K562 (cell line): ENCODE data around the gene PDLIM5.

ENCODE experiments used
- CHD1 ChIP-seq: fragments of 200-600 bp; sonication (generic); IDR thresholded peaks from one replicate; pipeline ENCODE4 v1.6.1; 2012; ENCODE audit warnings: mild to moderate bottlenecking, moderate library complexity, low read length, inconsistent platforms
- EZH2 ChIP-seq: IDR thresholded peaks from 2 replicates; pipeline ENCODE4 v1.6.1; 2012; ENCODE audit warnings: low read depth, mild to moderate bottlenecking, inconsistent platforms, low read length, borderline replicate concordance
- GABPA ChIP-seq: fragments of 200-800 bp; sonication (Bioruptor generic); conservative IDR thresholded peaks from 2 replicates; pipeline ENCODE4 v1.6.1; 2016; ENCODE audit warnings: low read depth, missing genetic modification characterization, missing compliant biosample characterization
- HDAC2 ChIP-seq: fragments of 450-650 bp; IDR thresholded peaks from 2 replicates; pipeline ENCODE4 v1.6.1; 2016; ENCODE audit warnings: mild to moderate bottlenecking
- HLTF ChIP-seq: fragments of 450-650 bp; IDR thresholded peaks from 2 replicates; pipeline ENCODE4 v1.6.1; 2016
- MTA1 ChIP-seq: fragments of 450-650 bp; IDR thresholded peaks from 2 replicates; pipeline ENCODE4 v1.6.1; 2017; ENCODE audit warnings: borderline replicate concordance
- MXI1 ChIP-seq: IDR thresholded peaks from 2 replicates; pipeline ENCODE4 v1.6.1; 2011; ENCODE audit warnings: low read depth, mild to moderate bottlenecking, improper control_type of control experiment, low read length
- ZNF274 ChIP-seq: IDR thresholded peaks from 2 replicates; pipeline ENCODE4 v1.6.1; 2011; ENCODE audit warnings: low read depth, mild to moderate bottlenecking, low read length, moderate library complexity, borderline replicate concordance
- TF ChIP-seq, protein P1 (sequence below), 2 experiments: IDR thresholded peaks; 2 replicates each; pipeline ENCODE4 v1.6.1; 2011; ENCODE audit warnings: borderline replicate concordance in 1 of 2, control low read depth in 1 of 2, low read depth in 1 of 2, low read length in 1 of 2, mild to moderate bottlenecking in 1 of 2, mixed read lengths in 1 of 2, moderate library complexity in 1 of 2; ENCODE audit not compliant: insufficient read depth in 1 of 2, insufficient read length in 1 of 2, poor library complexity in 1 of 2, severe bottlenecking in 1 of 2; ENCODE audit errors: extremely low read depth in 1 of 2
- TF ChIP-seq, protein P2 (sequence below): sonication (generic); formaldehyde crosslinking; IDR thresholded peaks from 2 replicates; pipeline ENCODE4 v1.4.0; 2020; ENCODE audit warnings: mild to moderate bottlenecking, missing genetic modification reagents

DNA sequence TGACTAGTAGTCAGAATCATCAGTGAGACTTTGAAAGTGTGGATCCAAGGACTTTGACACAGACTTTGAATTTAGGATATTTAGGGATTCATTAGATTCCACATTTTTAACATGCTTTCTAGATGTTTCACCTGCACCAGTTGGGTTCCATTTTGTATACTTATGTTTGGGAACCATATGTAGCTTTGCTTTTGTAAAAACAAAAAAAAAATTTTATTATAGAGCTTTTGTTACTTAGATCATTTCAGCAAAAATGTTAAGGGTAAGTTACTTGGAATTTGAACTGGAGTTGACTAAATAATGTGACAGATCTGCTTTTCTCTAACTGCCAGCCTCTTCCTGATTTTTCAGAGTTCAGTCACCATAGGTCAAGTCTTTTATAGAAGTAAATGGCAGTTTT lies 14.6 kb downstream of the PDLIM5 start:
- TF ChIP-seq MTA1: no peak
- TF ChIP-seq HDAC2: no peak
- TF ChIP-seq, protein P1, sequence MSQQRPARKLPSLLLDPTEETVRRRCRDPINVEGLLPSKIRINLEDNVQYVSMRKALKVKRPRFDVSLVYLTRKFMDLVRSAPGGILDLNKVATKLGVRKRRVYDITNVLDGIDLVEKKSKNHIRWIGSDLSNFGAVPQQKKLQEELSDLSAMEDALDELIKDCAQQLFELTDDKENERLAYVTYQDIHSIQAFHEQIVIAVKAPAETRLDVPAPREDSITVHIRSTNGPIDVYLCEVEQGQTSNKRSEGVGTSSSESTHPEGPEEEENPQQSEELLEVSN (IDR thresholded peaks at IDR 0.05; ENCODE audit: borderline replicate concordance in 1 of 2, extremely low read depth in 1 of 2, insufficient read depth in 1 of 2, insufficient read length in 1 of 2, low read depth in 1 of 2, low read length in 1 of 2, poor library complexity in 1 of 2, severe bottlenecking in 1 of 2): no peak
- TF ChIP-seq CHD1: no peak
- no peak for TF ChIP-seq GABPA (tag)
- TF ChIP-seq EZH2: no peak
- TF ChIP-seq HLTF: no peak
- no peak for TF ChIP-seq MXI1
- no peak for TF ChIP-seq ZNF274
- TF ChIP-seq, protein P2, sequence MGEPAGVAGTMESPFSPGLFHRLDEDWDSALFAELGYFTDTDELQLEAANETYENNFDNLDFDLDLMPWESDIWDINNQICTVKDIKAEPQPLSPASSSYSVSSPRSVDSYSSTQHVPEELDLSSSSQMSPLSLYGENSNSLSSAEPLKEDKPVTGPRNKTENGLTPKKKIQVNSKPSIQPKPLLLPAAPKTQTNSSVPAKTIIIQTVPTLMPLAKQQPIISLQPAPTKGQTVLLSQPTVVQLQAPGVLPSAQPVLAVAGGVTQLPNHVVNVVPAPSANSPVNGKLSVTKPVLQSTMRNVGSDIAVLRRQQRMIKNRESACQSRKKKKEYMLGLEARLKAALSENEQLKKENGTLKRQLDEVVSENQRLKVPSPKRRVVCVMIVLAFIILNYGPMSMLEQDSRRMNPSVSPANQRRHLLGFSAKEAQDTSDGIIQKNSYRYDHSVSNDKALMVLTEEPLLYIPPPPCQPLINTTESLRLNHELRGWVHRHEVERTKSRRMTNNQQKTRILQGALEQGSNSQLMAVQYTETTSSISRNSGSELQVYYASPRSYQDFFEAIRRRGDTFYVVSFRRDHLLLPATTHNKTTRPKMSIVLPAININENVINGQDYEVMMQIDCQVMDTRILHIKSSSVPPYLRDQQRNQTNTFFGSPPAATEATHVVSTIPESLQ (CRISPR knock-in tag): no peak
